ENCODE measurements around the gene GSAP. TPM values are rescaled to one million over a fixed set of nuclear protein-coding genes. Genes with fewer than 3 reads are reported as not detected.

The GSAP gene
- polyA plus RNA-seq, 1 donor from 2014 or later = 0.21 TPM

DNA sequence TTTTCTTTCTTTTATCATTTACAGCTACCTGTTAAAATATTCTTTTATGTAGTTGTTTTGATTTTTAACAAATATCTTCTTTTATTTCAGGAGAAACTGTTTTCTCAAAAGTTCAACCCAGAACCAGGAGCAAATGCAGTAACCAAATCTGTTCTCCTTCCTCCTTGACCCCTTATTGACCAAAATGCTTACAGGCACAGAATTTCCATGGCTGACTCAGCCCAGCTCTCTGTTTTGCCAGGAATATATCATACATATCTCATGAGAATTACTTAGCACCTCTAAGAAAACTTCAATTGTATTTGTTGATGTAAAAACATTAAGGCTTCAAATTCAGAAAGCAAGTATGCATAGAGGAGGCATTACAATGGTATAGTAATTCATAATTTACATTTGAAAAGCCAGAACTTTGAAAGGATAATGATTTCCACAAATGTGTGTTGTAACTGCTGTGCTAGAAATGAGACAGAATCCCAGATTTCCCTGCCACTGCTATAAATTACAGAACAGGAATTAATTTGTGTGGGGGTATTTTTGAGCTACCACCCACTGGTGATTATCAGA, 2.2 kb downstream of the GSAP start:
- H3K27ac ChIP-seq (ENCODE audit: low read length) = no peak overlapping the region
- H3K9ac ChIP-seq (ENCODE audit: low read length) = no peak overlapping the region
- H3K36me3 ChIP-seq (ENCODE audit: insufficient read depth, low read length) = no peaks in the 10 kb centered on the region
- H3K27me3 ChIP-seq (ENCODE audit: insufficient read depth, low read depth, low read length) = peaks cover 30% of the 10 kb centered on the region
- H3K9me3 ChIP-seq (ENCODE audit: low read length) = no peaks in the 10 kb centered on the region
- no peak overlapping the region for H2AFZ ChIP-seq (ENCODE audit: low read depth, low read length)
- TF ChIP-seq, protein P1, sequence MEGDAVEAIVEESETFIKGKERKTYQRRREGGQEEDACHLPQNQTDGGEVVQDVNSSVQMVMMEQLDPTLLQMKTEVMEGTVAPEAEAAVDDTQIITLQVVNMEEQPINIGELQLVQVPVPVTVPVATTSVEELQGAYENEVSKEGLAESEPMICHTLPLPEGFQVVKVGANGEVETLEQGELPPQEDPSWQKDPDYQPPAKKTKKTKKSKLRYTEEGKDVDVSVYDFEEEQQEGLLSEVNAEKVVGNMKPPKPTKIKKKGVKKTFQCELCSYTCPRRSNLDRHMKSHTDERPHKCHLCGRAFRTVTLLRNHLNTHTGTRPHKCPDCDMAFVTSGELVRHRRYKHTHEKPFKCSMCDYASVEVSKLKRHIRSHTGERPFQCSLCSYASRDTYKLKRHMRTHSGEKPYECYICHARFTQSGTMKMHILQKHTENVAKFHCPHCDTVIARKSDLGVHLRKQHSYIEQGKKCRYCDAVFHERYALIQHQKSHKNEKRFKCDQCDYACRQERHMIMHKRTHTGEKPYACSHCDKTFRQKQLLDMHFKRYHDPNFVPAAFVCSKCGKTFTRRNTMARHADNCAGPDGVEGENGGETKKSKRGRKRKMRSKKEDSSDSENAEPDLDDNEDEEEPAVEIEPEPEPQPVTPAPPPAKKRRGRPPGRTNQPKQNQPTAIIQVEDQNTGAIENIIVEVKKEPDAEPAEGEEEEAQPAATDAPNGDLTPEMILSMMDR (IDR thresholded peaks at IDR 0.05; ENCODE audit: poor library complexity, severe bottlenecking) = no peak
- no peaks in the 10 kb centered on the region for H3K79me2 ChIP-seq (replicated peaks; ENCODE audit: insufficient read depth, low read length)
- H3K4me3 ChIP-seq (ENCODE audit: low read length) = no peak overlapping the region
- no peaks in the 10 kb centered on the region for H3F3A ChIP-seq (ENCODE audit: insufficient read depth, low read length, poor library complexity, severe bottlenecking)
- no peaks in the 10 kb centered on the region for H4K20me1 ChIP-seq (ENCODE audit: insufficient read depth)
- no peaks in the 10 kb centered on the region for H3K9me2 ChIP-seq (ENCODE audit: insufficient read depth, low read length)
- no peak overlapping the region for H3K4me2 ChIP-seq (ENCODE audit: low read length)

DNA sequence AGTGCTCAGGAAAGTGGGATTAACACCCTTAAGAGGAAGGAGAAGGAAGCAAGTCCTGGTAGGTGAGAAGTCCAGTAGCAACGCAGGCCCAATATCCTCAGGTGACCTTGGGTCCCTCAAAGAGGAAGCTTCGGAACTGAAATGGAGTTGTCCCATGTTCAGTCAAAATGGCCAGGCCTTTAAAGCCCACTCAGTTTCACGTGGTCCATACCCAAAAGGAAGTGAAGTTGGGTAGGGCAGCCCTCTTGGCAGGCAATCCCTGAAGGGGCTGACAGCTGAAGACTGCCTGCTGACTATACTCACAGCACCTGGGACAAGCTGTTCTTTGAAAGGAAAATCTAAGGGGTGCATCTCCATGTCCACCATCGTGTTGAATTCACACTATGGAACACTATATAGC, 3.0 kb downstream of the GSAP start:
- no peak overlapping the region for H3K4me3 ChIP-seq (ENCODE audit: low read length)
- no peaks in the 10 kb centered on the region for H3F3A ChIP-seq (ENCODE audit: insufficient read depth, low read length, poor library complexity, severe bottlenecking)
- no peaks in the 10 kb centered on the region for H3K9me2 ChIP-seq (ENCODE audit: insufficient read depth, low read length)
- no peaks in the 10 kb centered on the region for H3K36me3 ChIP-seq (ENCODE audit: insufficient read depth, low read length)
- TF ChIP-seq EP300 (conservative IDR thresholded peaks at IDR 0.05; ENCODE audit: poor library complexity, severe bottlenecking) (no peak), POLR2AphosphoS5 (IDR thresholded peaks at IDR 0.05) (no peak), EZH2 (IDR thresholded peaks at IDR 0.05; ENCODE audit: borderline replicate concordance, insufficient read depth, low read length, poor library complexity, severe bottlenecking) (no peak), MXI1 (conservative IDR thresholded peaks at IDR 0.05; ENCODE audit: poor library complexity, severe bottlenecking) (no peak)
- no peak overlapping the region for H3K27ac ChIP-seq (ENCODE audit: low read length)
- H4K20me1 ChIP-seq (ENCODE audit: insufficient read depth) = no peaks in the 10 kb centered on the region
- H3K27me3 ChIP-seq (ENCODE audit: insufficient read depth, low read depth, low read length) = peaks cover 30% of the 10 kb centered on the region
- H3K9me3 ChIP-seq (ENCODE audit: low read length) = no peaks in the 10 kb centered on the region
- H3K79me2 ChIP-seq (replicated peaks; ENCODE audit: insufficient read depth, low read length) = no peaks in the 10 kb centered on the region
- no peak overlapping the region for H3K4me2 ChIP-seq (ENCODE audit: low read length)
- H3K9ac ChIP-seq (ENCODE audit: low read length) = no peak overlapping the region
- H2AFZ ChIP-seq (ENCODE audit: low read depth, low read length) = no peak overlapping the region

GRCh38 chr7:77409739-77410547, 6.2 kb downstream of the GSAP start:
- no peak overlapping the region for H3K27ac ChIP-seq (ENCODE audit: low read length)
- TF ChIP-seq, protein P2, sequence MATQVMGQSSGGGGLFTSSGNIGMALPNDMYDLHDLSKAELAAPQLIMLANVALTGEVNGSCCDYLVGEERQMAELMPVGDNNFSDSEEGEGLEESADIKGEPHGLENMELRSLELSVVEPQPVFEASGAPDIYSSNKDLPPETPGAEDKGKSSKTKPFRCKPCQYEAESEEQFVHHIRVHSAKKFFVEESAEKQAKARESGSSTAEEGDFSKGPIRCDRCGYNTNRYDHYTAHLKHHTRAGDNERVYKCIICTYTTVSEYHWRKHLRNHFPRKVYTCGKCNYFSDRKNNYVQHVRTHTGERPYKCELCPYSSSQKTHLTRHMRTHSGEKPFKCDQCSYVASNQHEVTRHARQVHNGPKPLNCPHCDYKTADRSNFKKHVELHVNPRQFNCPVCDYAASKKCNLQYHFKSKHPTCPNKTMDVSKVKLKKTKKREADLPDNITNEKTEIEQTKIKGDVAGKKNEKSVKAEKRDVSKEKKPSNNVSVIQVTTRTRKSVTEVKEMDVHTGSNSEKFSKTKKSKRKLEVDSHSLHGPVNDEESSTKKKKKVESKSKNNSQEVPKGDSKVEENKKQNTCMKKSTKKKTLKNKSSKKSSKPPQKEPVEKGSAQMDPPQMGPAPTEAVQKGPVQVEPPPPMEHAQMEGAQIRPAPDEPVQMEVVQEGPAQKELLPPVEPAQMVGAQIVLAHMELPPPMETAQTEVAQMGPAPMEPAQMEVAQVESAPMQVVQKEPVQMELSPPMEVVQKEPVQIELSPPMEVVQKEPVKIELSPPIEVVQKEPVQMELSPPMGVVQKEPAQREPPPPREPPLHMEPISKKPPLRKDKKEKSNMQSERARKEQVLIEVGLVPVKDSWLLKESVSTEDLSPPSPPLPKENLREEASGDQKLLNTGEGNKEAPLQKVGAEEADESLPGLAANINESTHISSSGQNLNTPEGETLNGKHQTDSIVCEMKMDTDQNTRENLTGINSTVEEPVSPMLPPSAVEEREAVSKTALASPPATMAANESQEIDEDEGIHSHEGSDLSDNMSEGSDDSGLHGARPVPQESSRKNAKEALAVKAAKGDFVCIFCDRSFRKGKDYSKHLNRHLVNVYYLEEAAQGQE (IDR thresholded peaks at IDR 0.05; ENCODE audit: borderline replicate concordance) = no peak
- TF ChIP-seq RAD21 (conservative IDR thresholded peaks at IDR 0.05) (no peak), MXI1 (conservative IDR thresholded peaks at IDR 0.05; ENCODE audit: poor library complexity, severe bottlenecking) (no peak), EP300 (conservative IDR thresholded peaks at IDR 0.05; ENCODE audit: poor library complexity, severe bottlenecking) (no peak), POLR2AphosphoS5 (IDR thresholded peaks at IDR 0.05) (no peak), SMC3 (conservative IDR thresholded peaks at IDR 0.05; ENCODE audit: poor library complexity) (no peak), TAF1 (IDR thresholded peaks at IDR 0.05; ENCODE audit: low read depth) (no peak), EZH2 (IDR thresholded peaks at IDR 0.05; ENCODE audit: borderline replicate concordance, insufficient read depth, low read length, poor library complexity, severe bottlenecking) (no peak)
- TF ChIP-seq, protein P1 (IDR thresholded peaks at IDR 0.05; ENCODE audit: poor library complexity, severe bottlenecking) = no peak
- H3K4me2 ChIP-seq (ENCODE audit: low read length) = no peak overlapping the region
- no peaks in the 10 kb centered on the region for H3K79me2 ChIP-seq (replicated peaks; ENCODE audit: insufficient read depth, low read length)
- H2AFZ ChIP-seq (ENCODE audit: low read depth, low read length) = no peak overlapping the region
- no peak overlapping the region for H3K9ac ChIP-seq (ENCODE audit: low read length)
- H3K9me3 ChIP-seq (ENCODE audit: low read length) = no peaks in the 10 kb centered on the region
- no peaks in the 10 kb centered on the region for H3K36me3 ChIP-seq (ENCODE audit: insufficient read depth, low read length)
- H3K9me2 ChIP-seq (ENCODE audit: insufficient read depth, low read length) = no peaks in the 10 kb centered on the region
- H3K4me3 ChIP-seq (ENCODE audit: low read length) = no peak overlapping the region
- H4K20me1 ChIP-seq (ENCODE audit: insufficient read depth) = no peaks in the 10 kb centered on the region
- H3F3A ChIP-seq (ENCODE audit: insufficient read depth, low read length, poor library complexity, severe bottlenecking) = no peaks in the 10 kb centered on the region
- H3K27me3 ChIP-seq (ENCODE audit: insufficient read depth, low read depth, low read length) = peaks cover 7% of the 10 kb centered on the region
